GM12875 (cell line): ENCODE data around the gene CDC42BPG.
A peak's percentile ranks its signal among the peaks of the same experiment; 100 is the strongest.

Source experiments
- H3K4me3 ChIP-seq: one replicate; pipeline ENCODE4 v1.5.1; 2011; ENCODE audit warnings: low read depth, low read length, control low read depth
- TF ChIP-seq, protein P1 (sequence below): IDR thresholded peaks from 2 replicates; pipeline ENCODE4 v1.5.1; 2011; ENCODE audit warnings: low read depth, mild to moderate bottlenecking, control low read depth, inconsistent platforms, low read length, moderate library complexity, borderline replicate concordance; ENCODE audit not compliant: insufficient read depth

CDC42BPG gene

GRCh38 chr11:64814712-64815187 lies 29.7 kb downstream of the CDC42BPG start:
- no peak overlapping the region for H3K4me3 ChIP-seq
- TF ChIP-seq, protein P1, sequence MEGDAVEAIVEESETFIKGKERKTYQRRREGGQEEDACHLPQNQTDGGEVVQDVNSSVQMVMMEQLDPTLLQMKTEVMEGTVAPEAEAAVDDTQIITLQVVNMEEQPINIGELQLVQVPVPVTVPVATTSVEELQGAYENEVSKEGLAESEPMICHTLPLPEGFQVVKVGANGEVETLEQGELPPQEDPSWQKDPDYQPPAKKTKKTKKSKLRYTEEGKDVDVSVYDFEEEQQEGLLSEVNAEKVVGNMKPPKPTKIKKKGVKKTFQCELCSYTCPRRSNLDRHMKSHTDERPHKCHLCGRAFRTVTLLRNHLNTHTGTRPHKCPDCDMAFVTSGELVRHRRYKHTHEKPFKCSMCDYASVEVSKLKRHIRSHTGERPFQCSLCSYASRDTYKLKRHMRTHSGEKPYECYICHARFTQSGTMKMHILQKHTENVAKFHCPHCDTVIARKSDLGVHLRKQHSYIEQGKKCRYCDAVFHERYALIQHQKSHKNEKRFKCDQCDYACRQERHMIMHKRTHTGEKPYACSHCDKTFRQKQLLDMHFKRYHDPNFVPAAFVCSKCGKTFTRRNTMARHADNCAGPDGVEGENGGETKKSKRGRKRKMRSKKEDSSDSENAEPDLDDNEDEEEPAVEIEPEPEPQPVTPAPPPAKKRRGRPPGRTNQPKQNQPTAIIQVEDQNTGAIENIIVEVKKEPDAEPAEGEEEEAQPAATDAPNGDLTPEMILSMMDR: no peak

- H3K4me3 ChIP-seq: no peak overlapping the region
- TF ChIP-seq, protein P1: no peak
These were observed 30.6 kb downstream of the CDC42BPG start for GRCh38 chr11:64813826-64814225.

DNA sequence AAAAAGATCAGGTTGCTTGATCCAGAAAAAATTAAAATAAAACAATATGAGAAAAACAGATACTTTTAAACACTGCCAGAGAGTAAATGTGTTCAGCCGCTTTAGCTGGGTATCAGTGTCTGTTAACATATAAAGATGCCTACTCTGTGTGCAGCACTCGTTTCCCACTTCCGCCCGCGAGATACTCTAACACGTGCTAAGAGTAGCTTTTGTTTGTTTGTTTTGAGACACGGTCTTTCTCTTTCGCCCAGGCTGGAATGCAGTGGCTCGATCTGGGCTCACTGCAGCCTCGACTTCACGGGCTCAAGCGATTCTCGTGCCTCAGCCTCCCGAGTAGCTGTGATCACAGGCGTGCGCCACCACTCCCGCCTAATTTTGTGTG lies 33.6 kb downstream of the CDC42BPG start:
- TF ChIP-seq, protein P1: no peak
- peak overlapping the region; percentile 81 for H3K4me3 ChIP-seq

GRCh38 chr11:64810271-64810890 lies 34.1 kb downstream of the CDC42BPG start, which contains the start of gene MEN1:
MEN1 (minus strand) TSS chr11:64810551; CDS start chr11:64810109, 442 bp downstream.
- TF ChIP-seq, protein P1: no peak
- H3K4me3 ChIP-seq: peak within 1 kb of the TSS; percentile 81

DNA sequence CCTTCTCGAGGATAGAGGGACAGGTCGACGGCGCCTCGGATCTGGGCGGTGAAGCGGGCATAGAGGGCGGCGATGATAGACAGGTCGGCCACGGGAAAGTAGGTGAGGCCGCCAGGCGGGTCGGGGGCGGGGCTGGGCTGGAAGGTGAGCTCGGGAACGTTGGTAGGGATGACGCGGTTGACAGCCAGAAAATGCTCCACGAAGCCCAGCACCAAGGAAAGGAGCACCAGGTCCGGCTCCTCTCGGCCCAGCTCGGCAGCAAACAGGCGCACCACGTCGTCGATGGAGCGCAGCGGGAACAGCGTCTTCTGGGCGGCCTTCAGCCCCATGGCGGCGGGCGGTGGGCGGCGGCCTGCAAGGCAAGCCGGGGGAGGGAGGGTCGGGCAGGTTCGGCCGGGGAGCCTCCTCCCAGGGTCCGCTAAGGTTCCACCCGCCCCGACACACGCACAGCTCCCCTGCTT lies 34.6 kb downstream of the CDC42BPG start:
- TF ChIP-seq, protein P1: no peak

GRCh38 chr11:64805481-64805880 lies 39.0 kb downstream of the CDC42BPG start:
- TF ChIP-seq, protein P1: no peak
- no peak overlapping the region for H3K4me3 ChIP-seq

More for the DNA sequence above, 34.6 kb downstream of the CDC42BPG start:
- H3K4me3 ChIP-seq: peak overlapping the region; percentile 81

- no peak overlapping the region for H3K4me3 ChIP-seq
- TF ChIP-seq, protein P1: no peak
These were observed 39.9 kb downstream of the CDC42BPG start for GRCh38 chr11:64804346-64805210.
